ENCODE data around the gene GBF1. TPM values are rescaled to one million over a fixed set of nuclear protein-coding genes. Genes with fewer than 3 reads are reported as not detected.

Gene GBF1
- polyA plus RNA-seq, 1 of the 3 experiments (the other 2 are of a cell fraction), result 12.3 TPM

- WGBS (ENCODE audit: low lambda C conversion rate), result 81% methylated on average over 8 of the region's 17 CpGs
- Histone ChIP-seq H3K79me2 (ENCODE audit: insufficient read depth) (peaks cover 5% of the 10 kb centered on the region; the same call in 1 of the 2 replicates), H3K27ac (ENCODE audit: low read depth in 2 of 2, low read length in 1 of 2) (peak overlapping the region in 1 of 2 experiments; percentile 44; a peak in 1 of 4 replicates), H2AFZ (ENCODE audit: low read depth) (peak overlapping the region; percentile 70; the same call in 1 of the 2 replicates), H3K4me1 (ENCODE audit: control insufficient read depth in 1 of 2, insufficient read depth in 2 of 2, low read depth in 1 of 2, low read length in 1 of 2) (peaks cover 0 to 16% of the 10 kb centered on the region in 2 experiments; a peak in 1 of 4 replicates), H3K36me3 (replicated peaks in 1 of 2; ENCODE audit: control insufficient read depth in 1 of 2, insufficient read depth in 2 of 2, low read length in 1 of 2) (no peaks in the 10 kb centered on the region), H3K9ac (no peak overlapping the region), H3K4me3 (ENCODE audit: low read depth in 2 of 2, low read length in 1 of 2) (no peak overlapping the region), H3K27me3 (ENCODE audit: insufficient read depth) (no peaks in the 10 kb centered on the region), H3K4me2 (peak overlapping the region; percentile 89; the same call in 1 of the 2 replicates), H4K20me1 (ENCODE audit: insufficient read depth) (no peaks in the 10 kb centered on the region), H3K9me2 (no peaks in the 10 kb centered on the region), H3F3A (replicated peaks; ENCODE audit: insufficient read depth) (no peaks in the 10 kb centered on the region), H3K9me3 (no peaks in the 10 kb centered on the region)
- ChIA-PET POLR2A (interaction anchor here (0.9 to 1.5 kb wide), 3 partner anchors 13 to 174 kb away, joined by 3 to 5 read pairs (median 4); partner anchors contain the start of genes ELOVL3 and FBXL15), CTCF (interaction anchor here (0.6 to 16.5 kb wide), 42 partner anchors 7 to 281 kb away, joined by 3 to 359 read pairs (median 6); partner anchors contain the start of genes ACTR1A, C10orf95, CUEDC2 and ELOVL3)
- no peak for DNase-seq
- no peak for TF ChIP-seq RFX5 (IDR thresholded peaks at IDR 0.05; ENCODE audit: low read length)
- no peak for TF ChIP-seq JUND (IDR thresholded peaks at IDR 0.05)
- no peak for TF ChIP-seq PBX3 (IDR thresholded peaks at IDR 0.05)
- no peak for TF ChIP-seq EZH2phosphoT487 (IDR thresholded peaks at IDR 0.05; ENCODE audit: borderline replicate concordance, low read depth)
- no peak for TF ChIP-seq SIN3A (IDR thresholded peaks at IDR 0.05; ENCODE audit: borderline replicate concordance, low read depth, low read length)
- TF ChIP-seq FOSL2 (IDR thresholded peaks at IDR 0.05; ENCODE audit: borderline replicate concordance, low read depth), result no peak
- TF ChIP-seq MXI1 (IDR thresholded peaks at IDR 0.05; ENCODE audit: low read depth, low read length), result no peak
- TF ChIP-seq NRF1 (IDR thresholded peaks at IDR 0.05; ENCODE audit: low read depth, low read length), result no peak
- TF ChIP-seq TAF1 (IDR thresholded peaks at IDR 0.05; ENCODE audit: borderline replicate concordance, low read depth, low read length), result no peak
- TF ChIP-seq ELF1 (IDR thresholded peaks at IDR 0.05), result no peak
- TF ChIP-seq POLR2AphosphoS5 (IDR thresholded peaks at IDR 0.05; ENCODE audit: low read depth, low read length), result no peak
- no peak for TF ChIP-seq ZBTB33 (IDR thresholded peaks at IDR 0.05; ENCODE audit: borderline replicate concordance, low read depth)
- no peak for TF ChIP-seq CHD2 (IDR thresholded peaks at IDR 0.05; ENCODE audit: low read length, partially characterized antibody)
- no peak for TF ChIP-seq USF2 (IDR thresholded peaks at IDR 0.05; ENCODE audit: borderline replicate concordance, low read depth, low read length)
- no peak for TF ChIP-seq RCOR1 (IDR thresholded peaks at IDR 0.05; ENCODE audit: low read length)
- TF ChIP-seq SMC3 (IDR thresholded peaks at IDR 0.05; ENCODE audit: low read depth, low read length), result no peak
Observed at GRCh38 chr10:102400076-102400475, 154.7 kb downstream of the GBF1 start.
